GM18508 (cell line): Measurements from ENCODE around the gene EXOC3L2.

Experiments
- ATAC-seq: cut with Tn5 transposase; IDR thresholded peaks from one replicate; pipeline ENCODE4 v1.9.1; 2021; ENCODE audit warnings: moderate number of reproducible peaks; ENCODE audit not compliant: insufficient read depth, unreplicated experiment

EXOC3L2 gene

DNA sequence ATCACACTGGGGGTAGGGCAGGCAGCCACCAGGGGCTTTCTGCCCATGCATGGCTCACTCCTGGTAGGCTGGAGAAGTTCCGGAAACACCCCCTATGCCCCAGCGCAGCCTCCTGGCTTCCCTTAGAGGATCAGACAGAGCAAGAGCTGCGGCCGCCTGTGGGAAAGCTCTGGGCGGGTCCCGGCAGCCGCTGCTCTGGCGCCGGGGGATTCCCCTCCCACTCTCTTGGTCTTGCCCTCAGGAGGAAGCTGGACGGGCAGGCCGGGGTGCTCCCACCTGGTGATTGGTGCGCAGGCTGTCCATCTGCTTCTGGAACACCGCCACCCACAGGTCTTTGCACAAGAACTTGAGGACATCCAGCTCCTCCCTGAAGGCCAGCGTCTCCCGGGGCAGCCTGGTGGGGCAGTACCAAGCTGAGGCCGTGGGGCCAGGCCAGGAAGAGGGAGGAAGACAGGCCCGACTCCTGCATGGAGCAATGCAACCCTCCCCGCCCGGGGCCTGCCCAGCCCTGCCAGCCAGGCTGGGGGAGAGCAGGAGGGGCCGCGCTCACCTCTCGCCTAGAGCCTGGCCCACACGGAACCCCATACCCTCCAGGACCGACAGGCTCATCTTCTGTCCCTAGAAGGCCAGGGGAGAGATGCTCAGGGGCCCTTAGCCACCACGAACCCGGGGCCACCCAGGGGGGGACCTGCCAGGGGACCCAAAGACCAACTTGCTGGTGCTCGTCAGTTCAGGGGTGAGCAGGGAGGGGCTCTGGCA is 80.5 kb downstream of the EXOC3L2 start:
- ATAC-seq: peak; percentile 58

GRCh38 chr19:45163751-45164460 is 81.3 kb downstream of the EXOC3L2 start:
- ATAC-seq: no peak

GRCh38 chr19:45163156-45163555 is 82.1 kb downstream of the EXOC3L2 start:
- ATAC-seq: no peak

GRCh38 chr19:45162608-45163143 is 82.5 kb downstream of the EXOC3L2 start:
- no peak for ATAC-seq
